CD4-positive, alpha-beta memory T cell (primary cell): ENCODE data around the gene NUBPL. TPM values are rescaled to one million over a fixed set of nuclear protein-coding genes. Genes with fewer than 3 reads are reported as not detected.

Source experiments
- CTCF ChIA-PET: fragments of 350-600 bp; sonication (Branson Sonifier 250); formaldehyde crosslinking; loops from one replicate; lab custom pipeline; 2021; ENCODE audit warnings: inconsistent platforms; ENCODE audit not compliant: partially characterized antibody; lab: Charles Lee
- POLR2A ChIA-PET: fragments of 350-600 bp; sonication (Branson Sonifier 250); formaldehyde crosslinking; loops from one replicate; lab custom pipeline; 2021; ENCODE audit not compliant: partially characterized antibody; lab: Charles Lee
- DNase-seq, 5 donors: peaks; one replicate each; pipeline versions ENCODE4 v3.0.0 to v3.0.0-alpha.2; 2020 to 2022; ENCODE audit warnings: mixed read lengths in 1 of 5
- H3K27ac ChIP-seq: one replicate; pipeline ENCODE4 v1.7.0; 2013; ENCODE audit warnings: low read depth, low read length
- H3K27me3 ChIP-seq: 2 replicates; pipeline ENCODE4 v1.7.0; 2013; ENCODE audit warnings: mild to moderate bottlenecking, low read length, moderate library complexity; ENCODE audit not compliant: insufficient read depth
- H3K36me3 ChIP-seq: 2 replicates; pipeline ENCODE4 v1.7.0; 2013; ENCODE audit warnings: mild to moderate bottlenecking, low read length, moderate library complexity; ENCODE audit not compliant: insufficient read depth
- H3K4me1 ChIP-seq: 2 replicates; pipeline ENCODE4 v1.7.0; 2013; ENCODE audit warnings: mild to moderate bottlenecking, low read length, moderate library complexity; ENCODE audit not compliant: insufficient read depth
- H3K4me3 ChIP-seq, 2 donors: one replicate each; pipeline ENCODE4 v1.7.0; 2013; ENCODE audit warnings: low read length in 2 of 2, mild to moderate bottlenecking in 1 of 2
- H3K9me3 ChIP-seq, 2 donors: one replicate each; pipeline ENCODE4 v1.7.0; 2013; ENCODE audit warnings: low read length in 2 of 2, control low read depth in 1 of 2; ENCODE audit not compliant: control insufficient read depth in 1 of 2
- H3K27ac Mint-ChIP-seq, 7 donors: one replicate each; pipeline ENCODE4 v1.8.0; 2020 to 2021; ENCODE audit warnings: mixed read lengths in 7 of 7, mild to moderate bottlenecking in 6 of 7, inconsistent platforms in 3 of 7, moderate library complexity in 3 of 7
- H3K27me3 Mint-ChIP-seq, 2 donors: one replicate each; pipeline ENCODE4 v1.8.0; 2020 to 2021; ENCODE audit warnings: mixed read lengths in 2 of 2
- H3K36me3 Mint-ChIP-seq, 2 donors: one replicate each; pipeline ENCODE4 v1.8.0; 2020 to 2021; ENCODE audit warnings: mixed read lengths in 2 of 2, inconsistent platforms in 1 of 2, mild to moderate bottlenecking in 1 of 2
- H3K4me1 Mint-ChIP-seq, 4 donors: one replicate each; pipeline ENCODE4 v1.8.0; 2020 to 2021; ENCODE audit warnings: mixed read lengths in 4 of 4, mild to moderate bottlenecking in 1 of 4
- H3K4me3 Mint-ChIP-seq, 8 donors: one replicate each; pipeline ENCODE4 v1.8.0; 2020 to 2021; ENCODE audit warnings: mixed read lengths in 8 of 8, mild to moderate bottlenecking in 7 of 8, moderate library complexity in 6 of 8, inconsistent platforms in 3 of 8
- H3K9me3 Mint-ChIP-seq, 8 donors: one replicate each; pipeline ENCODE4 v1.8.0; 2020 to 2021; ENCODE audit warnings: mixed read lengths in 8 of 8, mild to moderate bottlenecking in 5 of 8, inconsistent platforms in 3 of 8, moderate library complexity in 1 of 8
- intact Hi-C: fragments of 100-400 bp; cut with micrococcal nuclease; formaldehyde crosslinking; loops from one replicate; pipeline ENCODE4 v1.15.1; 2023
- polyA plus RNA-seq, 2 donors: library from polyadenylated mRNA; unstranded; fragments of 300-500 nt; fragmentation: Illumina TruSeq; gene quantifications; one replicate each; pipeline ENCODE4 v1.2.3, GENCODE V29; 2021
- total RNA-seq, 2 experiments: library from RNA; stranded (reverse); gene quantifications; one replicate each; pipeline ENCODE4 v1.2.3, GENCODE V29; 2021

The NUBPL gene
- total and polyA plus RNA-seq, 4 experiments from 2014 or later: 7.2 to 10.1 (median 7.4) TPM

DNA sequence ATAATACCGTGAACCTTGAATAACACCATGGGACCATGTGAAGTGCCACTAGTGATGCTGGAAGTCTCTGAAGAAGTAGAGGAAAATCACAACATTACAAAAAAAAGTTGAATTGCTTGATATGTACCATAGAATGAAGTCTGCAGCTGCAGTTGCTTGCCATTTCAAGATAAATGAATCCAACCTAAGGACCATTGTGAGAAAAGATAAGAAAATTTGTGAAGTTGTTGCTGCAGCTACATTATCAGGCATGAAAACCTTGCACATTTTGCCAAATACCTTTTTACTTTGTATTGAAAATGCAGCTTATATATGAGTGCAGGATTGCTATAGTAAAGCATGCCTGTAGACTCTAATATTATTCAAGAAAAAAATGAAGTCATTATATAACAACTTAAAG is 126.5 kb downstream of the NUBPL start:
- POLR2A ChIA-PET: no interaction called here
- no peaks in the 10 kb centered on the region for H3K36me3 ChIP-seq
- Mint-ChIP-seq H3K36me3 (peaks cover 29 to 55% of the 10 kb centered on the region in 2 donors), H3K4me3 (no peak overlapping the region), H3K27me3 (no peaks in the 10 kb centered on the region), H3K4me1 (peaks cover 0 to 6% (median 0%) of the 10 kb centered on the region in 4 donors), H3K9me3 (peaks cover under 1 to 34% (median 14%) of the 10 kb centered on the region in 8 donors), H3K27ac (no peak overlapping the region)
- DNase-seq: no peak
- H3K27me3 ChIP-seq: no peaks in the 10 kb centered on the region
- no peaks in the 10 kb centered on the region for H3K4me1 ChIP-seq
- H3K27ac ChIP-seq: no peak overlapping the region
- no peak overlapping the region for H3K4me3 ChIP-seq
- intact Hi-C loops: no loop called here
- no peaks in the 10 kb centered on the region for H3K9me3 ChIP-seq
- CTCF ChIA-PET: no interaction called here

DNA sequence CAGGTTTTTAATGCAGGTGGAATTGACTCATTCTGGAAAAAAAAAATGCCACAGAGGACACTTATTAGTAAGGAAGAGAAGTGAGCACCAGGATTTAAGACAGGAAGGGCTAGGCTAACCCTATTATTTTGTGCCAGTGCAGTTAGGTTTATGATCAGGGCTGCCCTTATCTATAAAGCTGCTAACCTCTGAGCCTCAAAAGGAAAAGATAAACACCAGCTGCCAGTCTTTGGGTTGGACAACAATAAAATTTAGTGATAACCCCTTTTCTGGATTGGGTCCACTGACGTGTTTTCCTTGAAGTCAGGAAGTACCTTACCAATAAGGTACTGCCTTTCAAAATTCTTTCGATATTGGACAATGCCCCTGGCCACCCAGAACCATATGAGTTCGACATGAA is 128.9 kb downstream of the NUBPL start:
- H3K27me3 ChIP-seq: no peaks in the 10 kb centered on the region
- H3K9me3 Mint-ChIP-seq: peaks cover 0 to 15% (median 4%) of the 10 kb centered on the region in 8 donors
- ChIA-PET POLR2A (no interaction called here), CTCF (no interaction called here)
- H3K27ac ChIP-seq: no peak overlapping the region
- H3K4me3 Mint-ChIP-seq: no peak overlapping the region
- DNase-seq: no peak
- H3K9me3 ChIP-seq: no peaks in the 10 kb centered on the region
- H3K36me3 Mint-ChIP-seq: peaks cover 18 to 36% of the 10 kb centered on the region in 2 donors
- H3K4me3 ChIP-seq: no peak overlapping the region
- no peak overlapping the region for H3K27ac Mint-ChIP-seq
- intact Hi-C loops: no loop called here
- H3K27me3 Mint-ChIP-seq: no peaks in the 10 kb centered on the region
- H3K4me1 Mint-ChIP-seq: peaks cover 0 to 4% (median 0%) of the 10 kb centered on the region in 4 donors
- H3K4me1 ChIP-seq: no peaks in the 10 kb centered on the region
- H3K36me3 ChIP-seq: no peaks in the 10 kb centered on the region

DNA sequence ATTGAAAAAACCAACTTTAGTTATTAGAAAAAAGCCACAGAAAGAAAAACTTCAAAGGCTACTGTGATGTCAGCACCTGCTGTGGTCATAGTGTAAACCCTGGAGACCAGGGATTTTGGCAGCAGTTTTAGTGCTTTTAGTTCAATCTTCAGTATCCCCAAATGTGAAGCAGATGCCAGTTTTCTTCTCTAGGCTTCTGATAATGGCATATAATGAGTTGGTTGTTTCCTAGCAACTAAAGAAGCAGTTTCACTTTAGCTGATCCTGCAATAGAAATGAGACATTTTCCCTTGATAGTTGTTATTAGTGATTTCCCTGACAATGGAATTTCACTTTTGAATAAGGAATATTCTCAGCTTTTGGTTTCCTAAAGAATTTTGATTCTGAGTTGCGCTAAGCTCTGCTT is 131.2 kb downstream of the NUBPL start:
- intact Hi-C loops: no loop called here
- peaks cover 0 to 4% (median 0%) of the 10 kb centered on the region in 4 donors for H3K4me1 Mint-ChIP-seq
- peaks cover 0 to 7% (median under 1%) of the 10 kb centered on the region in 8 donors for H3K9me3 Mint-ChIP-seq
- Histone ChIP-seq H3K4me3 (no peak overlapping the region), H3K36me3 (no peaks in the 10 kb centered on the region), H3K27me3 (no peaks in the 10 kb centered on the region), H3K27ac (no peak overlapping the region), H3K4me1 (no peaks in the 10 kb centered on the region), H3K9me3 (no peaks in the 10 kb centered on the region)
- H3K27me3 Mint-ChIP-seq: no peaks in the 10 kb centered on the region
- peaks cover 9 to 32% of the 10 kb centered on the region in 2 donors for H3K36me3 Mint-ChIP-seq
- ChIA-PET POLR2A (no interaction called here), CTCF (no interaction called here)
- DNase-seq: peak in 1 of 5 donors; percentile 30
- H3K27ac Mint-ChIP-seq: no peak overlapping the region
- no peak overlapping the region for H3K4me3 Mint-ChIP-seq

DNA sequence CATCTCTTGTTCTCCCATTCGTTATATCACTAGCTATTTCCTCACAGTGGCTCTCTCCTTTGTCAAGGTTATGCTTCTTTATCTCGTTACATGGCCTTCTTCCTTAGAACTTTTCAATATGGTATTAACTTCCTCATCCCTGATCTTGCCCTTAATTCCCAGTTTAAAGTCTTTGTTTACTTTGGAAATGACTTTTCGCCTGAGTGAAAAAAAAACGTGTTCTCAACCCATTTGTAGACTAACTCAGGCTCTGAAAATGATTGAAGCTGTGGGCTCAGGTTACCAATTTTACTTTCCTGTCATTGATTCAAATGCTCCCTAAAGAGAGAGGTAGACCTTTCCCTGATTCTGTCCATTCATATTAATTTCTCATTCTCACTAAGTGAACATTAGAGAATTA is 135.2 kb downstream of the NUBPL start:
- Histone ChIP-seq H3K9me3 (no peaks in the 10 kb centered on the region), H3K27ac (no peak overlapping the region), H3K4me1 (no peaks in the 10 kb centered on the region), H3K4me3 (no peak overlapping the region), H3K36me3 (no peaks in the 10 kb centered on the region), H3K27me3 (no peaks in the 10 kb centered on the region)
- ChIA-PET CTCF (no interaction called here), POLR2A (no interaction called here)
- Mint-ChIP-seq H3K4me1 (no peaks in the 10 kb centered on the region), H3K36me3 (peaks cover 12 to 30% of the 10 kb centered on the region in 2 donors), H3K27ac (no peak overlapping the region), H3K4me3 (no peak overlapping the region), H3K27me3 (no peaks in the 10 kb centered on the region), H3K9me3 (peaks cover 0 to 9% (median 5%) of the 10 kb centered on the region in 8 donors)
- DNase-seq: no peak
- intact Hi-C loops: no loop called here

DNA sequence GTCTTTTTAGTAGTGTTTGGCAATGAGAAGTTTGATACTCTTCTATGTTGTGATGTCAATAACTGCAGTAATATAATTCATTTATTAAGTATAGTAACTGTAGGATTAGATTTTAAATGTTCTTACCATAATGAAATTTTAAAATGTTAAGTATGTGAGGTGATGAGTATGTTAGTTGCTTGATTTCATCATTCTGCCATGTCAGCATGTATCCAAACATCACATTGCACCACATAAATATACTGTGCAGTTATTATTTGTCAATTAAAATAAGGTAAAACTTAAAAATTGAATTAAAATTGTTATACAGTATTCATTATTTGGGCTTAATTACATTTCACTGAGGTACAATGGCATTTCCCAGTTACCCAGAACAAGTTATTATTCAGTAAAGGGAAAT is 138.6 kb downstream of the NUBPL start:
- Mint-ChIP-seq H3K9me3 (peaks cover 0 to 37% (median 26%) of the 10 kb centered on the region in 8 donors), H3K27me3 (no peaks in the 10 kb centered on the region), H3K4me3 (no peak overlapping the region), H3K4me1 (no peaks in the 10 kb centered on the region), H3K27ac (no peak overlapping the region), H3K36me3 (peaks cover 40 to 63% of the 10 kb centered on the region in 2 donors)
- DNase-seq: no peak
- Histone ChIP-seq H3K36me3 (no peaks in the 10 kb centered on the region), H3K27me3 (no peaks in the 10 kb centered on the region), H3K4me1 (no peaks in the 10 kb centered on the region), H3K4me3 (no peak overlapping the region), H3K9me3 (no peaks in the 10 kb centered on the region), H3K27ac (no peak overlapping the region)
- ChIA-PET CTCF (no interaction called here), POLR2A (no interaction called here)
- intact Hi-C loops: no loop called here

DNA sequence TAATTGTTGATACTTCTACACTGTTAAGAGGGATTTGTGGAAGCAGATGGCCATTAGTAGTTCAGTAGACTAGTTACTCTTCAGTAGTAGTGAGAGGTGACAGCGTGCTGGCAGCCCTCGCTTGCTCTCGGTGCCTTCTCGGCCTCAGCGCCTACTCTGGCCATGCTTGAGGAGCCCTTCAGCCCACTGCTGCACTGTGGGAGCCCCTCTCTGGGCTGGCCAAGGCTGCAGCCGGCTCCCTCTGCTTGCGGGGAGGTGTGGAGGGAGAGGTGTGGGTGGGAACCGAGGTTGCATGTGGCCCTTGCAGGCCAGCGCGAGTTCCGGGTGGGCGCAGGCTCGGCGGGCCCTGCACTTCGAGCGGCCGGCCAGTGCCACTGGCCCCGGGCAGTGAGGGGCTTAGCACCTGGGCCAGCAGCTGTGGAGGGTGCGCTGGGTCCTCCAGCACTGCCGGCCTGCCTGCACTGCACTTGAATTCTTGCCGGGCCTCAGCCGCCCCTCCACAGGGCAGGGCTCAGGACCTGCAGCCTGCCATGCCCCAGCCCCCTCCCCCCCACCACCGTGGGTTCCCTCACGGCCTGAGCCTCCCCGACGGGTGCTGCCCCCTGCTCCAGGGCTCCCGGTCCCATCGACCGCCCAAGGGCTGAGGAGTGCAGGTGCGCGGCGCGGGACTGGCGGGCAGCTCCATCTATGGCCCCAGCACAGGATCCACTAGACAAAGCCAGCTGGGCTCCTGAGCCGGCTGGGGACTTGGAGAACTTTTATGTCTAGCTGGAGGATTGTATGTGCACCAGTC is 139.3 kb downstream of the NUBPL start:
- Histone ChIP-seq H3K27ac (no peak overlapping the region), H3K9me3 (no peaks in the 10 kb centered on the region), H3K4me3 (no peak overlapping the region), H3K27me3 (no peaks in the 10 kb centered on the region), H3K36me3 (no peaks in the 10 kb centered on the region), H3K4me1 (no peaks in the 10 kb centered on the region)
- Mint-ChIP-seq H3K4me3 (no peak overlapping the region), H3K27me3 (no peaks in the 10 kb centered on the region), H3K4me1 (no peaks in the 10 kb centered on the region), H3K27ac (no peak overlapping the region), H3K36me3 (peaks cover 44 to 68% of the 10 kb centered on the region in 2 donors), H3K9me3 (peaks cover 0 to 40% (median 29%) of the 10 kb centered on the region in 8 donors)
- POLR2A ChIA-PET: interaction anchor here (0.6 kb wide), 1 partner anchor 12 kb away, joined by 4 read pairs; no protein-coding TSS in a partner anchor
- no peak for DNase-seq
- intact Hi-C loops: no loop called here
- CTCF ChIA-PET: no interaction called here

DNA sequence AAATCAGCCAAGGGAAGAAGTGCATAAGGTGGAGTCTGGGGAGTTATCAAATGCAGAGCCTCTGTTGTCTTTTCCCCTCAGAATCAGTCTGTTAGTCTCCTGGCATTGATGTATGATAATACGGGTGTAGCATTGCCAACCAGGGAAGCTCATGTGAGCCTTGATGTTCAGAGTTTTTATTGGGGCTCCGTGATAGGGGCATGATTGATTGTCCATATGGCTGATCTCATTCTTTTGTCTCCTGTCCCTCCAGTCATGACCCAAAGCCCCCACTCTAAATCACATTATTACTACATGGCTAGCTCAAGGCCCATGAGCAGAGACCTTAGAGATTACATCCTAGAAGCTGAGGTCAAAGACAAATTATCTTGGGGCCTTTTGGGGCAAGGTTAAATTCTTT is 140.9 kb downstream of the NUBPL start:
- H3K27me3 Mint-ChIP-seq: no peaks in the 10 kb centered on the region
- Histone ChIP-seq H3K36me3 (no peaks in the 10 kb centered on the region), H3K27me3 (no peaks in the 10 kb centered on the region), H3K4me3 (no peak overlapping the region), H3K27ac (no peak overlapping the region), H3K9me3 (no peaks in the 10 kb centered on the region), H3K4me1 (no peaks in the 10 kb centered on the region)
- H3K4me3 Mint-ChIP-seq: no peak overlapping the region
- peaks cover 52 to 69% of the 10 kb centered on the region in 2 donors for H3K36me3 Mint-ChIP-seq
- H3K9me3 Mint-ChIP-seq: peaks cover 0 to 48% (median 37%) of the 10 kb centered on the region in 8 donors
- POLR2A ChIA-PET: no interaction called here
- H3K27ac Mint-ChIP-seq: no peak overlapping the region
- intact Hi-C loops: no loop called here
- CTCF ChIA-PET: no interaction called here
- no peaks in the 10 kb centered on the region for H3K4me1 Mint-ChIP-seq
- DNase-seq: no peak
